Upper lobe of right lung (tissue), 1 donor: Measurements from ENCODE around the gene LCT. TPM values are rescaled to one million over a fixed set of nuclear protein-coding genes. Genes with fewer than 3 reads are reported as not detected.

Experiments used
- ATAC-seq: fragments of 200-7000 bp; cut with Tn5 transposase; one replicate; pipeline ENCODE4 v1.9.1; 2020; ENCODE audit warnings: mild to moderate bottlenecking, moderate library complexity
- DNase-seq: peaks from one replicate; pipeline ENCODE4 v3.0.0-alpha.2; 2020
- H3K27ac ChIP-seq: fragments of 200-600 bp; one replicate; pipeline ENCODE4 v1.8.0; 2022
- H3K27me3 ChIP-seq: fragments of 200-600 bp; one replicate; pipeline ENCODE4 v1.8.0; 2022; ENCODE audit warnings: mild to moderate bottlenecking
- H3K36me3 ChIP-seq: fragments of 200-600 bp; one replicate; pipeline ENCODE4 v1.8.0; 2022
- H3K4me1 ChIP-seq: fragments of 200-600 bp; one replicate; pipeline ENCODE4 v1.8.0; 2022
- H3K4me3 ChIP-seq: fragments of 200-600 bp; one replicate; pipeline ENCODE4 v1.8.0; 2022; ENCODE audit warnings: mild to moderate bottlenecking
- H3K9me3 ChIP-seq: fragments of 200-600 bp; one replicate; pipeline ENCODE4 v1.8.0; 2022
- intact Hi-C: fragments of 100-400 bp; cut with DNase I; formaldehyde crosslinking; loops from one replicate; pipeline ENCODE4 v1.11.0; 2022
- total RNA-seq: library from RNA; stranded (reverse); fragmentation: NEBNext Ultra II Directional; extraction: Animal tissue kit (Norgen Biotek cat#: 25700); gene quantifications from one replicate; pipeline ENCODE4 v1.2.1, GENCODE V29; 2021
- TF ChIP-seq, protein P1 (sequence below): fragments of 200-600 bp; IDR thresholded peaks from one replicate; pipeline ENCODE4 v1.8.0; 2022; ENCODE audit warnings: antibody characterized with exemption
- donor health status: DM: no; HTN: yes; CAD: no; lungs with severe emphysema.

LCT gene
- total RNA-seq, 1 donor from 2014 or later, result not detected

DNA sequence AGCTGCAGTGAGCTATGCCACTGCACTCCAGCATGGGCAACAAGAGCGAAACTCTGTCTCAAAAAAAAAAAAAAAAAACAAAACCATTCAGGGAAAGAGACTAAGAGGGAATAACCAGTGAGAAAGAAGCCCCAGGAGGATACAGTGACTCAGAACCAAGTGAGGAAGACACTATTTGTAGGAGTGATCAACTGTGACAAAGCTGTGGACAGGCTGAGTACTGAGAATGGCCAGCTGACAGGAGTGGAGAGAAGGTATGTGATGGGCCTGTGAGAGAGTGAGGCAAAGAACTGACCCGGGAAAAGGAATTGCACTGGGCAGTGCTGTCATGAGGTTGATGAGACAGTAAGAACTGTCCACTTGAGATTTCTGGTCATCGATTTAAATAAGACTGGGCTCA, 6.7 kb upstream of the LCT start:
- intact Hi-C loops, result no loop called here
- H3K9me3 ChIP-seq, result no peaks in the 10 kb centered on the region
- H3K36me3 ChIP-seq, result peaks cover 42% of the 10 kb centered on the region
- H3K4me1 ChIP-seq, result peaks cover 22% of the 10 kb centered on the region
- TF ChIP-seq, protein P1, sequence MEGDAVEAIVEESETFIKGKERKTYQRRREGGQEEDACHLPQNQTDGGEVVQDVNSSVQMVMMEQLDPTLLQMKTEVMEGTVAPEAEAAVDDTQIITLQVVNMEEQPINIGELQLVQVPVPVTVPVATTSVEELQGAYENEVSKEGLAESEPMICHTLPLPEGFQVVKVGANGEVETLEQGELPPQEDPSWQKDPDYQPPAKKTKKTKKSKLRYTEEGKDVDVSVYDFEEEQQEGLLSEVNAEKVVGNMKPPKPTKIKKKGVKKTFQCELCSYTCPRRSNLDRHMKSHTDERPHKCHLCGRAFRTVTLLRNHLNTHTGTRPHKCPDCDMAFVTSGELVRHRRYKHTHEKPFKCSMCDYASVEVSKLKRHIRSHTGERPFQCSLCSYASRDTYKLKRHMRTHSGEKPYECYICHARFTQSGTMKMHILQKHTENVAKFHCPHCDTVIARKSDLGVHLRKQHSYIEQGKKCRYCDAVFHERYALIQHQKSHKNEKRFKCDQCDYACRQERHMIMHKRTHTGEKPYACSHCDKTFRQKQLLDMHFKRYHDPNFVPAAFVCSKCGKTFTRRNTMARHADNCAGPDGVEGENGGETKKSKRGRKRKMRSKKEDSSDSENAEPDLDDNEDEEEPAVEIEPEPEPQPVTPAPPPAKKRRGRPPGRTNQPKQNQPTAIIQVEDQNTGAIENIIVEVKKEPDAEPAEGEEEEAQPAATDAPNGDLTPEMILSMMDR, result no peak
- ATAC-seq (no peak), DNase-seq (no peak)
- H3K4me3 ChIP-seq, result no peak overlapping the region
- H3K27ac ChIP-seq, result no peak overlapping the region
- no peaks in the 10 kb centered on the region for H3K27me3 ChIP-seq

DNA sequence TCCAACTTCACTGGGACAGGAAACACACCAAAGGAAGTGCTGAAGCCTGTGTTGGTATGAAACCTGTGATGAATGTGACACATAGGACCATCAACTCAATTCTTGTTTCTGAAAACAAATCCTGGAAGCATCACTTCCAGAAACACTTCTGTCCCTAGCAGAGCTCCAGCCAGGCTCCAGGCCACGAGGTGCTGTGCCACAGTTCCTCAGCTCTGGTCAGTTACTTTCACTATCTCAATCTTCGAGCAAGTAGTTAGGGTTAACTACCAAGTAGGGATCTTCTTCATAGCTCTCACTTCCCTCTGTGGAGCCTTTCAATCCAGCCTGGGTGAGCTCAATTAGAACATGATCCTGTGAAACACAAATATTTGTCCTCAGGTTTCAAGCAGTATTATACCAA, 3.6 kb upstream of the LCT start:
- H3K4me3 ChIP-seq, result peak overlapping the region; percentile 7
- peak; percentile 81 for ATAC-seq
- peaks cover 22% of the 10 kb centered on the region for H3K4me1 ChIP-seq

GRCh38 chr2:135839713-135840112, 2.7 kb upstream of the LCT start:
- Histone ChIP-seq H3K4me3 (no peak overlapping the region), H3K27me3 (no peaks in the 10 kb centered on the region), H3K4me1 (peaks cover 22% of the 10 kb centered on the region), H3K36me3 (peaks cover 14% of the 10 kb centered on the region), H3K27ac (peak overlapping the region; percentile 64), H3K9me3 (no peaks in the 10 kb centered on the region)
- intact Hi-C loops, result no loop called here
- TF ChIP-seq, protein P1, result no peak
- no peak for DNase-seq
- peak; percentile 47 for ATAC-seq

More for the DNA sequence above, 3.6 kb upstream of the LCT start:
- no peak for DNase-seq
- peaks cover 20% of the 10 kb centered on the region for H3K36me3 ChIP-seq
- H3K9me3 ChIP-seq, result no peaks in the 10 kb centered on the region
- H3K27me3 ChIP-seq, result no peaks in the 10 kb centered on the region
- intact Hi-C loops, result no loop called here
- H3K27ac ChIP-seq, result peak overlapping the region; percentile 64
- TF ChIP-seq, protein P1, result no peak

- H3K36me3 ChIP-seq, result peaks cover 6% of the 10 kb centered on the region
- H3K27ac ChIP-seq, result no peak overlapping the region
- intact Hi-C loops, result no loop called here
- DNase-seq, result no peak
- H3K4me3 ChIP-seq, result no peak overlapping the region
- ATAC-seq, result no peak
- H3K9me3 ChIP-seq, result no peaks in the 10 kb centered on the region
- H3K4me1 ChIP-seq, result peaks cover 22% of the 10 kb centered on the region
- TF ChIP-seq, protein P1, result no peak
- H3K27me3 ChIP-seq, result no peaks in the 10 kb centered on the region
Observed at GRCh38 chr2:135838502-135838901, 1.5 kb upstream of the LCT start.

DNA sequence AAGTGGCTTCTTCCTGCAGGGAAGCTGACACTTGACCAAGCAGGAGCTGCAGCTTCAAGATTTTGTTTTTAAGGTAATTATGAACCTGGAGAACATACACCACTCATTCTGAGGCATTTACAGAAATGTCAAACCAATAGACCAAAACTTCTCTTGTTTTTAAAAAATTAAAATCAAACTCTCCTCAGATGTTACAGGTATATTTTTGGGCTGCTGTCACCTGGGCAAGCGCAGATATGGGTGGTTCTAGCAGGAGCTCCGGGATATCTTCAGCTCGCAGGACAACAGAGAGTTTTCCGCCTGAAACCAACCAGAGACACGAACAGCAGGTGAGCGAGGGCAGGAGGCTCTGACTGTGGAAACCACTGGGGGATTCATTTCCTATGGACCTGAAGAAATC, 4.1 kb downstream of the LCT start:
- Histone ChIP-seq H3K27me3 (no peaks in the 10 kb centered on the region), H3K4me3 (no peak overlapping the region), H3K9me3 (no peaks in the 10 kb centered on the region), H3K27ac (no peak overlapping the region), H3K4me1 (no peaks in the 10 kb centered on the region), H3K36me3 (no peaks in the 10 kb centered on the region)
- TF ChIP-seq, protein P1, result no peak
- no peak for DNase-seq
- no peak for ATAC-seq
- intact Hi-C loops, result no loop called here

DNA sequence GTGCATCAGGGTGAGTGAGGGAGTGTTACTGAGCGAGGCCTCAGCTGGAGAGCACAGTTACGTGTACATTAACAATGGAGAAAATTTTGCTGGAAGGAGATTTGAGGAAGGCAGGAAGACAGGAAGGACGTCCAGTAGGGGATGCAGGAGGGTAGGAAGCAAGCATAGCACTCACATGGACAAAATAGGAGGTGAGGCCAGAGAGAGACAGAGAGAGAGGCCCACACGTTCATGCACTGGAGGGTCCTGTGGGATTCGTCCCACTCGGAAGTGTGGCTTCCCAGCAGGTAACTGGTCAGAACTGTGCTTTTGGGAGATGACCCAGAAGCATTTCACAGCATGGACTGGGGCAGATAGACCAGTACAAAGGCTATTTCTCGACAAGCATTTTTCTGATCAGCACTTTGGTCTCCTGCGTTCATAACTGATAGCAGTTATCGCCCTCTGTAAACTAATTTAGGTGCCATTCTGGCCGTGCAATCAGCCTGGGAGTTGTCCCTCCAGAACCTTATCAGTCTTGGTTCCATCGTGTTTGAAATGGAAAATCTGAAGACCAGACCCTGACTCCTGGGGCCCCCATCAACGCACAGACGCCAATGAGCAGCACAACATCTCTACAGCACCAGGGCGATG, 5.7 kb downstream of the LCT start:
- TF ChIP-seq, protein P1, result no peak
- Histone ChIP-seq H3K27me3 (no peaks in the 10 kb centered on the region), H3K9me3 (no peaks in the 10 kb centered on the region), H3K4me1 (no peaks in the 10 kb centered on the region), H3K36me3 (no peaks in the 10 kb centered on the region), H3K27ac (no peak overlapping the region), H3K4me3 (no peak overlapping the region)
- DNase-seq (no peak), ATAC-seq (no peak)
- intact Hi-C loops, result no loop called here
